Measurements from ENCODE around the gene PREX1. TPM values are rescaled to one million over a fixed set of nuclear protein-coding genes. Genes with fewer than 3 reads are reported as not detected.

Gene PREX1
- total RNA-seq, 1 experiment from 2014 or later = 3.3 TPM

DNA sequence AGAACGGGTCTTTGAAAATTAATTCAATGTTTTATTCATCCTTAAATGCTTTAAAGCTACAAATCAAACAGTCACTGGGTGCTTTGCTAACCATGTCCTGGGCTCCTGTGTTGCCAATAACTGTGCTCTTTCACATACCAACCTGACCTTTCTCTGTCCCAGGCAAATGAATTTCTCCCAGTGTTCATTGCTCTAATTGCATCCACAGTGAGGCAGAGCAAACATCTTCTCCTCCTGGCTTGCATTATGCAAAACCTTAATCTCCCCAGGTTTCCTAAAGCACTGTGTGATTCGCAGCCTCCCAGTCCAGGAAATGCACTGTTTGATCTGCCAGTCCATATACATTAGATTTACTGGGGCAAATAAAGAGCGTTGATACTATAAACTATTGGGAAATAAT lies 219.0 kb downstream of the PREX1 start:
- ChIA-PET CTCF (interaction anchor here (0.6 kb wide), 1 partner anchor 187 kb away, joined by 3 read pairs; no protein-coding TSS in a partner anchor), POLR2A (ENCODE audit: unreplicated experiment) (no interaction called here)

GRCh38 chr20:48607544-48607865 lies 220.3 kb downstream of the PREX1 start:
- H3K9me3 ChIP-seq (ENCODE audit: insufficient read depth, low read depth) = no peaks in the 10 kb centered on the region
- H3K4me2 ChIP-seq = no peak overlapping the region
- H3K27ac ChIP-seq = no peak overlapping the region
- no peaks in the 10 kb centered on the region for H3K27me3 ChIP-seq (ENCODE audit: insufficient read depth, low read depth)
- no peak for TF ChIP-seq CTCF (conservative IDR thresholded peaks at IDR 0.05)
- TF ChIP-seq EZH2 (IDR thresholded peaks at IDR 0.05; ENCODE audit: low read depth) = no peak
- CTCF ChIA-PET = no interaction called here
- no peaks in the 10 kb centered on the region for H3F3A ChIP-seq (ENCODE audit: insufficient read depth, low read depth)
- no TSS peak for BruUV-seq (replicated peaks)
- H4K20me1 ChIP-seq (ENCODE audit: insufficient read depth) = no peaks in the 10 kb centered on the region
- no peak overlapping the region for H2AFZ ChIP-seq
- H3K4me3 ChIP-seq = no peak overlapping the region
- H3K4me1 ChIP-seq (replicated peaks; ENCODE audit: insufficient read depth) = 0 out of 2 replicates have a peak, but pooled peaks cover 3% of the 10 kb centered on the region
- no peak for DNase-seq
- intact Hi-C loops (cut with micrococcal nuclease; ENCODE audit: unreplicated experiment) = no loop called here
- H3K9me2 ChIP-seq (ENCODE audit: insufficient read depth) = no peaks in the 10 kb centered on the region
- POLR2A ChIA-PET (ENCODE audit: unreplicated experiment) = no interaction called here
- H3K36me3 ChIP-seq (ENCODE audit: low read depth) = no peaks in the 10 kb centered on the region
- no peaks in the 10 kb centered on the region for H3K79me2 ChIP-seq (ENCODE audit: low read depth)

More for the DNA sequence above, 219.0 kb downstream of the PREX1 start:
- H2AFZ ChIP-seq = no peak overlapping the region
- H3K4me3 ChIP-seq = no peak overlapping the region
- H4K20me1 ChIP-seq (ENCODE audit: insufficient read depth) = no peaks in the 10 kb centered on the region
- H3K9me3 ChIP-seq (ENCODE audit: insufficient read depth, low read depth) = no peaks in the 10 kb centered on the region
- no peaks in the 10 kb centered on the region for H3K9me2 ChIP-seq (ENCODE audit: insufficient read depth)
- H3K4me2 ChIP-seq = no peak overlapping the region
- intact Hi-C loops (cut with micrococcal nuclease; ENCODE audit: unreplicated experiment) = no loop called here
- DNase-seq = no peak
- BruUV-seq (replicated peaks) = no TSS peak
- TF ChIP-seq CTCF (conservative IDR thresholded peaks at IDR 0.05) (no peak), EZH2 (IDR thresholded peaks at IDR 0.05; ENCODE audit: low read depth) (no peak)
- no peaks in the 10 kb centered on the region for H3K36me3 ChIP-seq (ENCODE audit: low read depth)
- H3K27ac ChIP-seq = no peak overlapping the region
- 0 out of 2 replicates have a peak, but pooled peaks cover 3% of the 10 kb centered on the region for H3K4me1 ChIP-seq (replicated peaks; ENCODE audit: insufficient read depth)
- H3K27me3 ChIP-seq (ENCODE audit: insufficient read depth, low read depth) = no peaks in the 10 kb centered on the region
- no peaks in the 10 kb centered on the region for H3F3A ChIP-seq (ENCODE audit: insufficient read depth, low read depth)
- H3K79me2 ChIP-seq (ENCODE audit: low read depth) = no peaks in the 10 kb centered on the region

GRCh38 chr20:48606841-48607543 lies 220.8 kb downstream of the PREX1 start:
- CTCF ChIA-PET = no interaction called here
- no peaks in the 10 kb centered on the region for H3K9me2 ChIP-seq (ENCODE audit: insufficient read depth)
- H3K4me1 ChIP-seq (replicated peaks; ENCODE audit: insufficient read depth) = 0 out of 2 replicates have a peak, but pooled peaks cover 3% of the 10 kb centered on the region
- no peaks in the 10 kb centered on the region for H3K9me3 ChIP-seq (ENCODE audit: insufficient read depth, low read depth)
- no peak overlapping the region for H2AFZ ChIP-seq
- POLR2A ChIA-PET (ENCODE audit: unreplicated experiment) = no interaction called here
- H3K27ac ChIP-seq = no peak overlapping the region
- intact Hi-C loops (cut with micrococcal nuclease; ENCODE audit: unreplicated experiment) = no loop called here
- TF ChIP-seq CTCF (conservative IDR thresholded peaks at IDR 0.05) (no peak), EZH2 (IDR thresholded peaks at IDR 0.05; ENCODE audit: low read depth) (no peak)
- no peak overlapping the region for H3K4me3 ChIP-seq
- H3K79me2 ChIP-seq (ENCODE audit: low read depth) = no peaks in the 10 kb centered on the region
- H3K27me3 ChIP-seq (ENCODE audit: insufficient read depth, low read depth) = no peaks in the 10 kb centered on the region
- no peaks in the 10 kb centered on the region for H3K36me3 ChIP-seq (ENCODE audit: low read depth)
- H3F3A ChIP-seq (ENCODE audit: insufficient read depth, low read depth) = no peaks in the 10 kb centered on the region
- H3K4me2 ChIP-seq = no peak overlapping the region
- no TSS peak for BruUV-seq (replicated peaks)
- no peaks in the 10 kb centered on the region for H4K20me1 ChIP-seq (ENCODE audit: insufficient read depth)
- no peak for DNase-seq

Measured in PC-9 (cell line).